Heart right ventricle (tissue), 16 donors: Measurements from ENCODE around the gene MAN1C1. TPM values are rescaled to one million over a fixed set of nuclear protein-coding genes. Genes with fewer than 3 reads are reported as not detected.

ENCODE experiments used
- ATAC-seq, 8 donors: fragments of 200-7000 bp; cut with Tn5 transposase; one replicate each; pipeline ENCODE4 v1.9.1; 2020; ENCODE audit warnings: mild to moderate bottlenecking in 8 of 8, moderate library complexity in 8 of 8, moderate number of reproducible peaks in 1 of 8
- DNase-seq, 2 donors: peaks; one replicate each; pipeline ENCODE4 v3.0.0-alpha.2; 2020
- H3K27ac ChIP-seq, 10 donors: fragments of 200-600 bp; sonication (generic) in 2 of 10; one replicate each; pipeline versions ENCODE4 v1.5.0 to v1.8.0; 2020 to 2022; ENCODE audit warnings: mild to moderate bottlenecking in 3 of 10
- H3K27me3 ChIP-seq, 7 donors: fragments of 200-600 bp; one replicate each; pipeline ENCODE4 v1.8.0; 2021 to 2022; ENCODE audit warnings: mild to moderate bottlenecking in 2 of 7
- H3K36me3 ChIP-seq, 9 donors: fragments of 200-600 bp; sonication (generic) in 1 of 9; one replicate each; pipeline versions ENCODE4 v1.5.0 to v1.8.0; 2020 to 2022; ENCODE audit warnings: mild to moderate bottlenecking in 2 of 9
- H3K4me1 ChIP-seq, 9 donors: fragments of 200-600 bp; sonication (generic) in 1 of 9; one replicate each; pipeline versions ENCODE4 v1.5.0 to v1.8.0; 2020 to 2022; ENCODE audit warnings: mild to moderate bottlenecking in 4 of 9
- H3K4me3 ChIP-seq, 10 donors: fragments of 200-600 bp; sonication (generic) in 2 of 10; one replicate each; pipeline versions ENCODE4 v1.5.0 to v1.8.0; 2020 to 2022; ENCODE audit warnings: mild to moderate bottlenecking in 7 of 10, moderate library complexity in 2 of 10
- H3K9me3 ChIP-seq, 11 donors: fragments of 200-600 bp in 10 of 11; sonication (generic) in 2 of 11; one replicate each; pipeline versions ENCODE4 v1.5.0 to v1.8.0; 2013 to 2022; ENCODE audit warnings: mild to moderate bottlenecking in 2 of 11, control low read depth in 1 of 11, moderate library complexity in 1 of 11
- CTCF ChIP-seq, 9 donors: fragments of 200-600 bp; sonication (generic) in 2 of 9; IDR thresholded peaks; one replicate each; pipeline versions ENCODE4 v1.5.0 to v1.8.0; 2021 to 2022; ENCODE audit warnings: antibody characterized with exemption in 9 of 9, mild to moderate bottlenecking in 5 of 9, moderate library complexity in 1 of 9
- WGBS, 2 donors: extraction: QIAGEN DNeasy Blood & Tissue Kit; methylation state at CpG; one replicate each; pipeline ENCODE4 v1.1.7; 2013; ENCODE audit warnings: inconsistent platforms in 1 of 2; 5-methylcytosine and 5-hydroxymethylcytosine counted together
- intact Hi-C, 10 donors: fragments of 100-400 bp; cut with DNase I; formaldehyde crosslinking; loops; one replicate each; pipeline versions ENCODE4 v1.11.1 to v1.14.2; 2022
- polyA plus RNA-seq, 2 donors: library from polyadenylated mRNA; stranded (reverse); fragments of 200-250 nt; gene quantifications; one replicate each; pipeline ENCODE4 v1.2.3, GENCODE V29; 2013
- total RNA-seq, 10 donors: library from RNA; stranded (reverse); fragmentation: NEBNext Ultra II Directional in 3 of 10; extraction: Animal tissue kit (Norgen Biotek cat#: 25700) in 3 of 10; gene quantifications; one replicate each; pipeline versions ENCODE4 v1.2.1 to v1.2.4, GENCODE V29; 2021 to 2023
- donor health status: Arrhythmogenic right ventricular cardiomyopathy.
- donor health status: ischemic (EF 13 %, LVEDD 7.1; RV severe dilation, severe dysfunction).
- donor health status: healthy with polysubstance abuse.
- donor health status: DM: no; HTN: yes; CAD: no.
- donor health status: DM: no; HTN: no; CAD: no.
- donor health status: ischemic (EF 25% LVEDD 6.9; RV normal size, moderate dysfunction).
- donor health status: ischemic (EF 25% LVEDD 5.7; RV mildly dilated, moderate dysfunction).
- donor health status: healthy.
- donor health status: DM: yes; HTN: yes; CAD: no.
- donor health status: Ischemic cardiomyopathy.
- donor health status: ischemic (EF 35%, LVEDD 5.7; RV mildly dilated, moderate dysfunction).
- donor health status: nonischemic (EF 11% LVEDD 7.7; RV severe dilation, severe dysfunction).
- donor health status: DM: yes; HTN: yes; CAD: no.
- donor health status: PGD.
- donor health status: ischemic (EF 29% LVEDD 5.4; RV normal size, mild dysfunction).
- donor health status: nonischemic (EF 23%, LVEDD 6.1; RV moderate dilation, normal function).

MAN1C1 gene
- total and polyA plus RNA-seq, 12 donors = 9.7 to 23.4 (median 13.4) TPM

- Histone ChIP-seq H3K4me1 (peaks cover 6 to 53% (median 32%) of the 10 kb centered on the region in 9 donors), H3K4me3 (no peak overlapping the region), H3K9me3 (no peaks in the 10 kb centered on the region), H3K27me3 (no peaks in the 10 kb centered on the region), H3K27ac (peak overlapping the region in 1 of 10 donors; percentile 5), H3K36me3 (no peaks in the 10 kb centered on the region)
- 50 to 78% methylated on average over 2 of the region's 2 CpGs for WGBS, 2 donors
- no peak for DNase-seq
- no peak for TF ChIP-seq CTCF (IDR thresholded peaks at IDR 0.05)
- ATAC-seq = no peak
- intact Hi-C loops = loop anchor here in 1 of 10 donors (10.0 kb wide), 1 partner anchor 54 kb away; no protein-coding TSS in a partner anchor
These were observed 62.6 kb downstream of the MAN1C1 start for GRCh38 chr1:25679171-25679570.

GRCh38 chr1:25680701-25681100 lies 64.1 kb downstream of the MAN1C1 start:
- ATAC-seq (no peak), DNase-seq (no peak)
- intact Hi-C loops = loop anchor here in 2 of 10 donors (10.0 kb wide), 1 partner anchor 56 kb away; no protein-coding TSS in a partner anchor
- WGBS, 2 donors = 96 to 99% methylated on average over 4 of the region's 4 CpGs
- H3K27me3 ChIP-seq = no peaks in the 10 kb centered on the region
- no peak overlapping the region for H3K27ac ChIP-seq
- TF ChIP-seq CTCF (IDR thresholded peaks at IDR 0.05) = no peak
- H3K9me3 ChIP-seq = no peaks in the 10 kb centered on the region
- H3K4me3 ChIP-seq = no peak overlapping the region
- H3K4me1 ChIP-seq = peaks cover 6 to 63% (median 41%) of the 10 kb centered on the region in 9 donors
- no peaks in the 10 kb centered on the region for H3K36me3 ChIP-seq

- Histone ChIP-seq H3K9me3 (no peaks in the 10 kb centered on the region), H3K27ac (no peak overlapping the region), H3K4me3 (no peak overlapping the region), H3K27me3 (no peaks in the 10 kb centered on the region), H3K4me1 (peaks cover 0 to 49% (median 27%) of the 10 kb centered on the region in 9 donors), H3K36me3 (peaks cover 0 to 5% (median 0%) of the 10 kb centered on the region in 9 donors)
- TF ChIP-seq CTCF (IDR thresholded peaks at IDR 0.05) = no peak
- intact Hi-C loops = loop anchor here in 2 of 10 donors (10.0 kb wide), 1 partner anchor 57 kb away; no protein-coding TSS in a partner anchor
- ATAC-seq (no peak), DNase-seq (no peak)
- WGBS, 2 donors = 73 to 74% methylated on average over 6 of the region's 6 CpGs
These were observed 65.5 kb downstream of the MAN1C1 start for GRCh38 chr1:25682059-25682601.

GRCh38 chr1:25683177-25683576 lies 66.6 kb downstream of the MAN1C1 start:
- DNase-seq (no peak), ATAC-seq (no peak)
- intact Hi-C loops = loop anchor here in 2 of 10 donors (10.0 kb wide), 1 partner anchor 58 kb away; no protein-coding TSS in a partner anchor
- H3K36me3 ChIP-seq = peaks cover 0 to 6% (median 0%) of the 10 kb centered on the region in 9 donors
- H3K4me1 ChIP-seq = peaks cover 2 to 40% (median 25%) of the 10 kb centered on the region in 9 donors
- no peak overlapping the region for H3K27ac ChIP-seq
- no peak for TF ChIP-seq CTCF (IDR thresholded peaks at IDR 0.05)
- no peaks in the 10 kb centered on the region for H3K27me3 ChIP-seq
- H3K9me3 ChIP-seq = no peaks in the 10 kb centered on the region
- no peak overlapping the region for H3K4me3 ChIP-seq
- 69 to 72% methylated on average over 4 of the region's 4 CpGs for WGBS, 2 donors
